ENCODE measurements around the gene ARPC2. TPM values are rescaled to one million over a fixed set of nuclear protein-coding genes. Genes with fewer than 3 reads are reported as not detected.

Gene ARPC2
- polyA plus RNA-seq, 1 donor from 2014 or later: 167 TPM

DNA sequence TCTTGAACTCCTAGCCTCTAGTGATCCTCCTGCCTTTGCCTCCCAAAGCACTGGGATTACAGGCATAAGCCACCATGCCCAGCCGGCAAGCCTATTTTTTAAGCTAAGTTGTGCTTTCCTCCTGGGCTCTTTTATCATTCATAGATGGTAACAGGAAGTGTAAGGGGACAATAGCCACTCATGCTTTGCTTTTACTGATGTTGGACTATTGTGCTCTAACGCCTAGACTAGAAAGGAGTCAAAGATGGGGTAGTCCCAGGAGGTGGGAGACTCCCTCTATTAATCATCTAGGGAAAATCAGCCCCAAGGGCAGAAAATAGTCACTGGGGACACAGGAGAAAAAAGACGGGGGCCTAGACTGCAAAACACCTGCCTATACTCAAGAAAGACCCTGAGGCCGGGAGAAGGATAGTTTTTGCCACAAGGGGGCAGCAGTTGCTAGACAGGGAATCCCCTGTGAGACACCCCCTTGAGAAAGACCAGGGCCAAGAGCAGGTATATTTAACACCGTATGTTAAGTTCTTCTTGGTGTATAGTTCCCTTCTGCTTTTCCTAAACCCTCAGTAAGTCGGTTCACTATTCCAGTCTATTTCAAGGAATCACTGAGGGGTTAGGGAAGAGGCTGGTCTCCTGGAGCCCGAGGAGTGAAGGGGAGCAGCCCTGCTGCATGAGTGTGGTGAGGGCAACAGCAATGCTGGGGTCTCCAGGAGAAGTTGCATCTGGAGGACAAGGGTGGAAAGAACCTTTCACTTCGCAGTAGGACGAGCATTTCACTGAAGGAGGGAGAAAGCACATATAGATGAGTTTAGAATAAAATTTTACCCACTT lies 48.1 kb upstream of the ARPC2 start:
- no peak for TF ChIP-seq POLR2AphosphoS5 (IDR thresholded peaks at IDR 0.05)
- TF ChIP-seq, protein P1, sequence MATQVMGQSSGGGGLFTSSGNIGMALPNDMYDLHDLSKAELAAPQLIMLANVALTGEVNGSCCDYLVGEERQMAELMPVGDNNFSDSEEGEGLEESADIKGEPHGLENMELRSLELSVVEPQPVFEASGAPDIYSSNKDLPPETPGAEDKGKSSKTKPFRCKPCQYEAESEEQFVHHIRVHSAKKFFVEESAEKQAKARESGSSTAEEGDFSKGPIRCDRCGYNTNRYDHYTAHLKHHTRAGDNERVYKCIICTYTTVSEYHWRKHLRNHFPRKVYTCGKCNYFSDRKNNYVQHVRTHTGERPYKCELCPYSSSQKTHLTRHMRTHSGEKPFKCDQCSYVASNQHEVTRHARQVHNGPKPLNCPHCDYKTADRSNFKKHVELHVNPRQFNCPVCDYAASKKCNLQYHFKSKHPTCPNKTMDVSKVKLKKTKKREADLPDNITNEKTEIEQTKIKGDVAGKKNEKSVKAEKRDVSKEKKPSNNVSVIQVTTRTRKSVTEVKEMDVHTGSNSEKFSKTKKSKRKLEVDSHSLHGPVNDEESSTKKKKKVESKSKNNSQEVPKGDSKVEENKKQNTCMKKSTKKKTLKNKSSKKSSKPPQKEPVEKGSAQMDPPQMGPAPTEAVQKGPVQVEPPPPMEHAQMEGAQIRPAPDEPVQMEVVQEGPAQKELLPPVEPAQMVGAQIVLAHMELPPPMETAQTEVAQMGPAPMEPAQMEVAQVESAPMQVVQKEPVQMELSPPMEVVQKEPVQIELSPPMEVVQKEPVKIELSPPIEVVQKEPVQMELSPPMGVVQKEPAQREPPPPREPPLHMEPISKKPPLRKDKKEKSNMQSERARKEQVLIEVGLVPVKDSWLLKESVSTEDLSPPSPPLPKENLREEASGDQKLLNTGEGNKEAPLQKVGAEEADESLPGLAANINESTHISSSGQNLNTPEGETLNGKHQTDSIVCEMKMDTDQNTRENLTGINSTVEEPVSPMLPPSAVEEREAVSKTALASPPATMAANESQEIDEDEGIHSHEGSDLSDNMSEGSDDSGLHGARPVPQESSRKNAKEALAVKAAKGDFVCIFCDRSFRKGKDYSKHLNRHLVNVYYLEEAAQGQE (IDR thresholded peaks at IDR 0.05; ENCODE audit: borderline replicate concordance): no peak
- no peak for TF ChIP-seq TAF1 (IDR thresholded peaks at IDR 0.05; ENCODE audit: low read depth)
- no peak for TF ChIP-seq MXI1 (conservative IDR thresholded peaks at IDR 0.05; ENCODE audit: poor library complexity, severe bottlenecking)
- TF ChIP-seq EP300 (conservative IDR thresholded peaks at IDR 0.05; ENCODE audit: poor library complexity, severe bottlenecking): no peak
- TF ChIP-seq RAD21 (conservative IDR thresholded peaks at IDR 0.05): no peak
- no peak for TF ChIP-seq SMC3 (conservative IDR thresholded peaks at IDR 0.05; ENCODE audit: poor library complexity)
- TF ChIP-seq, protein P2, sequence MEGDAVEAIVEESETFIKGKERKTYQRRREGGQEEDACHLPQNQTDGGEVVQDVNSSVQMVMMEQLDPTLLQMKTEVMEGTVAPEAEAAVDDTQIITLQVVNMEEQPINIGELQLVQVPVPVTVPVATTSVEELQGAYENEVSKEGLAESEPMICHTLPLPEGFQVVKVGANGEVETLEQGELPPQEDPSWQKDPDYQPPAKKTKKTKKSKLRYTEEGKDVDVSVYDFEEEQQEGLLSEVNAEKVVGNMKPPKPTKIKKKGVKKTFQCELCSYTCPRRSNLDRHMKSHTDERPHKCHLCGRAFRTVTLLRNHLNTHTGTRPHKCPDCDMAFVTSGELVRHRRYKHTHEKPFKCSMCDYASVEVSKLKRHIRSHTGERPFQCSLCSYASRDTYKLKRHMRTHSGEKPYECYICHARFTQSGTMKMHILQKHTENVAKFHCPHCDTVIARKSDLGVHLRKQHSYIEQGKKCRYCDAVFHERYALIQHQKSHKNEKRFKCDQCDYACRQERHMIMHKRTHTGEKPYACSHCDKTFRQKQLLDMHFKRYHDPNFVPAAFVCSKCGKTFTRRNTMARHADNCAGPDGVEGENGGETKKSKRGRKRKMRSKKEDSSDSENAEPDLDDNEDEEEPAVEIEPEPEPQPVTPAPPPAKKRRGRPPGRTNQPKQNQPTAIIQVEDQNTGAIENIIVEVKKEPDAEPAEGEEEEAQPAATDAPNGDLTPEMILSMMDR (IDR thresholded peaks at IDR 0.05; ENCODE audit: poor library complexity, severe bottlenecking): no peak
- TF ChIP-seq EZH2 (IDR thresholded peaks at IDR 0.05; ENCODE audit: borderline replicate concordance, insufficient read depth, low read length, poor library complexity, severe bottlenecking): no peak
- no peak overlapping the region for H3K4me3 ChIP-seq (ENCODE audit: low read length)
- H3F3A ChIP-seq (ENCODE audit: insufficient read depth, low read length, poor library complexity, severe bottlenecking): no peaks in the 10 kb centered on the region
- H3K9me2 ChIP-seq (ENCODE audit: insufficient read depth, low read length): no peaks in the 10 kb centered on the region
- H4K20me1 ChIP-seq (ENCODE audit: insufficient read depth): no peaks in the 10 kb centered on the region
- no peaks in the 10 kb centered on the region for H3K36me3 ChIP-seq (ENCODE audit: insufficient read depth, low read length)
- H3K9ac ChIP-seq (ENCODE audit: low read length): no peak overlapping the region
- no peak overlapping the region for H3K27ac ChIP-seq (ENCODE audit: low read length)
- H3K27me3 ChIP-seq (ENCODE audit: insufficient read depth, low read depth, low read length): no peaks in the 10 kb centered on the region
- H3K9me3 ChIP-seq (ENCODE audit: low read length): no peaks in the 10 kb centered on the region
- H3K79me2 ChIP-seq (replicated peaks; ENCODE audit: insufficient read depth, low read length): no peaks in the 10 kb centered on the region
- H2AFZ ChIP-seq (ENCODE audit: low read depth, low read length): no peak overlapping the region
- H3K4me2 ChIP-seq (ENCODE audit: low read length): no peak overlapping the region

DNA sequence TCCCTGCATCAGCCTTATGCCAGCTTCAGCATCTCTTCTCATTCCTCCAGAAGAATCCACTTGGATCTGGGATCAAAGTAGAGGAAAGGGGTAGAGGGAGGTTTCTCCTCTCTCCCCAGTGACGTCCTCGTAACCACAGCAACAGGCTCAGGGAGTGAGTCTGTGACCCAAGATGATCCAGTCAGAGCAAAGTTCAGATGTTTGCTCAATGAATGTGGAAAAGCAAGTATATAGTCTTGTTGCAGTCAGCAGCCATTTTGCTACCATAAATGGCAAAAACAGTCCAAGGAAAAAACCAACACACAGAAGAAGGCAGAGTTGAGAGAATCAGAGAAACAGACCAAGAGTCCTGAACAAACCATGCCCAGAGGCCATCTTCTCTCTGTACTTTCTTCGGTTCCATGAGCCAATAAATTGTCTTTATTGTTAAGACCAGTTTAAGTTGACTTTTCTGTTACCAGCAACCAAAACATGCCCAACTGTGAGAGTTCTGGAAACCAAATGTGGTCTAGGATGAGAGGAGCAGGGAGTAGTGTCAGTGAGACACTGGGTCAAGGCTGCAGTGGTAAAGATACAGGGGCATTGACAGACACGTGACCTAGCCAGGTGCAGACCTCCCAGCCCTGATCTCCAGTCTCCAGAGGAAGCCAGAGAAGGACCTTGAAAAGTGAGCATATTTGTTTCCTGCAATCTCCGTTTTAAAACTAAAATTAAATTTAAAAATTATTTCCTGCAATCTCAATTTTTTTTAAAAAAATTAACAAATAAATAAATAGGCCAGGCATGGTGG lies 47.0 kb upstream of the ARPC2 start:
- Histone ChIP-seq H4K20me1 (ENCODE audit: insufficient read depth) (no peaks in the 10 kb centered on the region), H3K9ac (ENCODE audit: low read length) (no peak overlapping the region), H3K27me3 (ENCODE audit: insufficient read depth, low read depth, low read length) (no peaks in the 10 kb centered on the region), H3K79me2 (replicated peaks; ENCODE audit: insufficient read depth, low read length) (no peaks in the 10 kb centered on the region), H3K4me2 (ENCODE audit: low read length) (no peak overlapping the region), H3K36me3 (ENCODE audit: insufficient read depth, low read length) (no peaks in the 10 kb centered on the region), H3K27ac (ENCODE audit: low read length) (no peak overlapping the region), H3K4me3 (ENCODE audit: low read length) (no peak overlapping the region), H2AFZ (ENCODE audit: low read depth, low read length) (no peak overlapping the region), H3F3A (ENCODE audit: insufficient read depth, low read length, poor library complexity, severe bottlenecking) (no peaks in the 10 kb centered on the region), H3K9me3 (ENCODE audit: low read length) (no peaks in the 10 kb centered on the region), H3K9me2 (ENCODE audit: insufficient read depth, low read length) (no peaks in the 10 kb centered on the region)
- TF ChIP-seq RAD21 (conservative IDR thresholded peaks at IDR 0.05) (no peak), EZH2 (IDR thresholded peaks at IDR 0.05; ENCODE audit: borderline replicate concordance, insufficient read depth, low read length, poor library complexity, severe bottlenecking) (no peak), EP300 (conservative IDR thresholded peaks at IDR 0.05; ENCODE audit: poor library complexity, severe bottlenecking) (no peak), TAF1 (IDR thresholded peaks at IDR 0.05; ENCODE audit: low read depth) (no peak), SMC3 (conservative IDR thresholded peaks at IDR 0.05; ENCODE audit: poor library complexity) (no peak), MXI1 (conservative IDR thresholded peaks at IDR 0.05; ENCODE audit: poor library complexity, severe bottlenecking) (no peak), POLR2AphosphoS5 (IDR thresholded peaks at IDR 0.05) (no peak)
- TF ChIP-seq, protein P1 (IDR thresholded peaks at IDR 0.05; ENCODE audit: borderline replicate concordance): no peak
- TF ChIP-seq, protein P2 (IDR thresholded peaks at IDR 0.05; ENCODE audit: poor library complexity, severe bottlenecking): no peak
